ENCODE measurements around the gene CDK6.

DNA sequence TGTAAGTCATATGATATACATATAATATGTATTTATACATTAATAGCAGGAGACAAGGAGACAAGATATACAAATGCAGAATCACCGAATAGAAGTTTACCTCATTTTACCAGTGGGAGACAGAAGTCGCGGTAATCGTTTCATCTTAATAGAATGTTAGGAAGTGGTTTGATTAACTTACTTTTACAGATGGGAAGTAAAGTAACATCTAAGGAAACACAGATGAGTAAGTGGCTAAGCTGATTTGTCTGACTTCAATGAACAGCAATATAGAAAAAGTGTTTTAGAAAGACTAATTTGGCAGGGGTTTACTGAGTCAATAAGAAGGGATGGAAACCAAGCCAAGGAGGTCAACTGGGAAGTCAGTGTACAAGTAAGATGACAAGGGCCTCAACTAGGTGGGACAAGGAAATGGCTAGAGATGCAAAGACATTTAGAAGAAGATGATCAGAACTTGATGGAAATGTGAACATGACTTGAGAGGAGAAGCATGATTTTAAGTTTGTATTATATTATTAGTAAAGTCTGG is 210.0 kb downstream of the CDK6 start:
- TF ChIP-seq, protein P1, sequence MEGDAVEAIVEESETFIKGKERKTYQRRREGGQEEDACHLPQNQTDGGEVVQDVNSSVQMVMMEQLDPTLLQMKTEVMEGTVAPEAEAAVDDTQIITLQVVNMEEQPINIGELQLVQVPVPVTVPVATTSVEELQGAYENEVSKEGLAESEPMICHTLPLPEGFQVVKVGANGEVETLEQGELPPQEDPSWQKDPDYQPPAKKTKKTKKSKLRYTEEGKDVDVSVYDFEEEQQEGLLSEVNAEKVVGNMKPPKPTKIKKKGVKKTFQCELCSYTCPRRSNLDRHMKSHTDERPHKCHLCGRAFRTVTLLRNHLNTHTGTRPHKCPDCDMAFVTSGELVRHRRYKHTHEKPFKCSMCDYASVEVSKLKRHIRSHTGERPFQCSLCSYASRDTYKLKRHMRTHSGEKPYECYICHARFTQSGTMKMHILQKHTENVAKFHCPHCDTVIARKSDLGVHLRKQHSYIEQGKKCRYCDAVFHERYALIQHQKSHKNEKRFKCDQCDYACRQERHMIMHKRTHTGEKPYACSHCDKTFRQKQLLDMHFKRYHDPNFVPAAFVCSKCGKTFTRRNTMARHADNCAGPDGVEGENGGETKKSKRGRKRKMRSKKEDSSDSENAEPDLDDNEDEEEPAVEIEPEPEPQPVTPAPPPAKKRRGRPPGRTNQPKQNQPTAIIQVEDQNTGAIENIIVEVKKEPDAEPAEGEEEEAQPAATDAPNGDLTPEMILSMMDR (IDR thresholded peaks at IDR 0.05 in 2 of 3, conservative IDR thresholded peaks at IDR 0.05 in 1 of 3; ENCODE audit: control insufficient read depth in 2 of 3, extremely low read depth in 1 of 3, insufficient read depth in 1 of 3, low read depth in 3 of 3, low read length in 3 of 3) = no peak
- TF ChIP-seq CHD2 (IDR thresholded peaks at IDR 0.05; ENCODE audit: borderline replicate concordance, low read depth, low read length) = no peak
- TF ChIP-seq, protein P2, sequence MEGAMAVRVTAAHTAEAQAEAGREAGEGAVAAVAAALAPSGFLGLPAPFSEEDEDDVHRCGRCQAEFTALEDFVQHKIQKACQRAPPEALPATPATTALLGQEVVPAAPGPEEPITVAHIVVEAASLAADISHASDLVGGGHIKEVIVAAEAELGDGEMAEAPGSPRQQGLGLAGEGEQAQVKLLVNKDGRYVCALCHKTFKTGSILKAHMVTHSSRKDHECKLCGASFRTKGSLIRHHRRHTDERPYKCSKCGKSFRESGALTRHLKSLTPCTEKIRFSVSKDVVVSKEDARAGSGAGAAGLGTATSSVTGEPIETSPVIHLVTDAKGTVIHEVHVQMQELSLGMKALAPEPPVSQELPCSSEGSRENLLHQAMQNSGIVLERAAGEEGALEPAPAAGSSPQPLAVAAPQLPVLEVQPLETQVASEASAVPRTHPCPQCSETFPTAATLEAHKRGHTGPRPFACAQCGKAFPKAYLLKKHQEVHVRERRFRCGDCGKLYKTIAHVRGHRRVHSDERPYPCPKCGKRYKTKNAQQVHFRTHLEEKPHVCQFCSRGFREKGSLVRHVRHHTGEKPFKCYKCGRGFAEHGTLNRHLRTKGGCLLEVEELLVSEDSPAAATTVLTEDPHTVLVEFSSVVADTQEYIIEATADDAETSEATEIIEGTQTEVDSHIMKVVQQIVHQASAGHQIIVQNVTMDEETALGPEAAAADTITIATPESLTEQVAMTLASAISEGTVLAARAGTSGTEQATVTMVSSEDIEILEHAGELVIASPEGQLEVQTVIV (IDR thresholded peaks at IDR 0.05; ENCODE audit: borderline replicate concordance, partially characterized antibody) = no peak

All from GM12878 (cell line).